ENCODE measurements around the gene TDG. TPM values are rescaled to one million over a fixed set of nuclear protein-coding genes. Genes with fewer than 3 reads are reported as not detected.
A peak's percentile ranks its signal among the peaks of the same experiment; 100 is the strongest.

Gene TDG
- total and polyA plus RNA-seq, 2 experiments from 2014 or later: 24.0 to 28.5 TPM

- TF ChIP-seq EZH2 (IDR thresholded peaks at IDR 0.05; ENCODE audit: insufficient read depth, poor library complexity, severe bottlenecking) (no peak), EZH2phosphoT487 (IDR thresholded peaks at IDR 0.05; ENCODE audit: insufficient read depth, low read depth) (no peak)
- Histone ChIP-seq H3F3A (ENCODE audit: insufficient read depth) (peaks cover 17% of the 10 kb centered on the region), H3K4me2 (ENCODE audit: unreplicated experiment) (peak overlapping the region; percentile 93), H3K9me3 (ENCODE audit: low read depth) (no peaks in the 10 kb centered on the region), H3K36me3 (ENCODE audit: low read depth) (peaks cover 56% of the 10 kb centered on the region), H3K9ac (peak overlapping the region; percentile 98; the same call in 1 of the 2 replicates), H3K79me2 (ENCODE audit: insufficient read depth) (peaks cover 80% of the 10 kb centered on the region), H4K20me1 (ENCODE audit: insufficient read depth) (no peaks in the 10 kb centered on the region), H3K4me3 (peak overlapping the region; percentile 94), H3K4me1 (ENCODE audit: insufficient read depth) (peaks cover 21% of the 10 kb centered on the region), H3K27me3 (replicated peaks; ENCODE audit: insufficient read depth) (no peaks in the 10 kb centered on the region), H2AFZ (no peak overlapping the region), H3K9me2 (ENCODE audit: insufficient read depth) (no peaks in the 10 kb centered on the region), H3K27ac (no peak overlapping the region)
- WGBS, 2 experiments (ENCODE audit: low coverage in 1 of 2, low lambda C conversion rate in 2 of 2, missing lambda C conversion rate in 2 of 2): 95 to 96% methylated on average over 2 of the region's 2 CpGs
- peak; percentile 14 for DNase-seq
- in situ Hi-C loops (cut with MboI): no loop called here
These were observed 32.4 kb upstream of the TDG start for GRCh38 chr12:103933237-103933636.

GRCh38 chr12:103936679-103937078 is 29.0 kb upstream of the TDG start:
- Histone ChIP-seq H3F3A (ENCODE audit: insufficient read depth) (peaks cover 48% of the 10 kb centered on the region), H3K27ac (no peak overlapping the region), H3K4me2 (ENCODE audit: unreplicated experiment) (no peak overlapping the region), H3K9me2 (ENCODE audit: insufficient read depth) (no peaks in the 10 kb centered on the region), H3K36me3 (ENCODE audit: low read depth) (peaks cover 91% of the 10 kb centered on the region), H2AFZ (no peak overlapping the region), H4K20me1 (ENCODE audit: insufficient read depth) (no peaks in the 10 kb centered on the region), H3K9me3 (ENCODE audit: low read depth) (no peaks in the 10 kb centered on the region), H3K9ac (no peak overlapping the region), H3K79me2 (ENCODE audit: insufficient read depth) (peaks cover 96% of the 10 kb centered on the region), H3K4me1 (ENCODE audit: insufficient read depth) (peaks cover 14% of the 10 kb centered on the region), H3K27me3 (replicated peaks; ENCODE audit: insufficient read depth) (no peaks in the 10 kb centered on the region), H3K4me3 (no peak overlapping the region)
- no peak for DNase-seq
- WGBS, 2 experiments (ENCODE audit: low coverage in 1 of 2, low lambda C conversion rate in 2 of 2, missing lambda C conversion rate in 2 of 2): 98% methylated on average over 3 of the region's 3 CpGs
- no peak for TF ChIP-seq EZH2 (IDR thresholded peaks at IDR 0.05; ENCODE audit: insufficient read depth, poor library complexity, severe bottlenecking)
- no peak for TF ChIP-seq EZH2phosphoT487 (IDR thresholded peaks at IDR 0.05; ENCODE audit: insufficient read depth, low read depth)
- in situ Hi-C loops (cut with MboI): no loop called here

GRCh38 chr12:103944964-103945363 is 20.7 kb upstream of the TDG start:
- H3K9me2 ChIP-seq (ENCODE audit: insufficient read depth): no peaks in the 10 kb centered on the region
- H3K27me3 ChIP-seq (replicated peaks; ENCODE audit: insufficient read depth): no peaks in the 10 kb centered on the region
- TF ChIP-seq EZH2phosphoT487 (IDR thresholded peaks at IDR 0.05; ENCODE audit: insufficient read depth, low read depth) (no peak), EZH2 (IDR thresholded peaks at IDR 0.05; ENCODE audit: insufficient read depth, poor library complexity, severe bottlenecking) (no peak)
- no peak overlapping the region for H2AFZ ChIP-seq
- peaks cover 94% of the 10 kb centered on the region for H3F3A ChIP-seq (ENCODE audit: insufficient read depth)
- H3K9ac ChIP-seq: no peak overlapping the region
- in situ Hi-C loops (cut with MboI): no loop called here
- H3K4me3 ChIP-seq: no peak overlapping the region
- H3K4me1 ChIP-seq (ENCODE audit: insufficient read depth): no peaks in the 10 kb centered on the region
- H3K4me2 ChIP-seq (ENCODE audit: unreplicated experiment): no peak overlapping the region
- no peaks in the 10 kb centered on the region for H3K9me3 ChIP-seq (ENCODE audit: low read depth)
- no peak for DNase-seq
- H3K79me2 ChIP-seq (ENCODE audit: insufficient read depth): peaks cover 44% of the 10 kb centered on the region
- peaks cover 96% of the 10 kb centered on the region for H3K36me3 ChIP-seq (ENCODE audit: low read depth)
- H3K27ac ChIP-seq: no peak overlapping the region
- 73 to 75% methylated on average over 3 of the region's 3 CpGs for WGBS, 2 experiments (ENCODE audit: low coverage in 1 of 2, low lambda C conversion rate in 2 of 2, missing lambda C conversion rate in 2 of 2)
- H4K20me1 ChIP-seq (ENCODE audit: insufficient read depth): no peaks in the 10 kb centered on the region

- Histone ChIP-seq H3K4me1 (ENCODE audit: insufficient read depth) (no peaks in the 10 kb centered on the region), H3K4me3 (no peak overlapping the region), H3K4me2 (ENCODE audit: unreplicated experiment) (no peak overlapping the region), H3F3A (ENCODE audit: insufficient read depth) (peaks cover 93% of the 10 kb centered on the region), H4K20me1 (ENCODE audit: insufficient read depth) (no peaks in the 10 kb centered on the region), H3K9ac (no peak overlapping the region), H2AFZ (no peak overlapping the region), H3K79me2 (ENCODE audit: insufficient read depth) (peaks cover 35% of the 10 kb centered on the region; the same call in 1 of the 2 replicates), H3K9me3 (ENCODE audit: low read depth) (no peaks in the 10 kb centered on the region), H3K27me3 (replicated peaks; ENCODE audit: insufficient read depth) (no peaks in the 10 kb centered on the region), H3K9me2 (ENCODE audit: insufficient read depth) (no peaks in the 10 kb centered on the region), H3K36me3 (ENCODE audit: low read depth) (peaks cover 87% of the 10 kb centered on the region), H3K27ac (0 out of 2 replicates have a peak overlapping the region, but pooled peaks have one; percentile 9)
- TF ChIP-seq EZH2phosphoT487 (IDR thresholded peaks at IDR 0.05; ENCODE audit: insufficient read depth, low read depth): no peak
- no peak for TF ChIP-seq EZH2 (IDR thresholded peaks at IDR 0.05; ENCODE audit: insufficient read depth, poor library complexity, severe bottlenecking)
- in situ Hi-C loops (cut with MboI): no loop called here
- 98% methylated on average over 7 of the region's 7 CpGs for WGBS, 2 experiments (ENCODE audit: low coverage in 1 of 2, low lambda C conversion rate in 2 of 2, missing lambda C conversion rate in 2 of 2)
- DNase-seq: peak; percentile 34
These were observed 17.7 kb upstream of the TDG start for GRCh38 chr12:103947871-103948555.
